ENCODE measurements around the gene GPR153.

Gene GPR153

GRCh38 chr1:6271554-6271953 lies 10.7 kb upstream of the GPR153 start:
- in situ Hi-C loops (cut with HindIII; ENCODE audit: low sequenced_read_pairs): no loop called here
- no peak overlapping the region for H3K4me3 ChIP-seq (ENCODE audit: low read depth, low read length)
- no peak for DNase-seq (ENCODE audit: low read depth)

GRCh38 chr1:6271006-6271405 lies 10.1 kb upstream of the GPR153 start:
- in situ Hi-C loops (cut with HindIII; ENCODE audit: low sequenced_read_pairs): no loop called here
- TF ChIP-seq, protein P1, sequence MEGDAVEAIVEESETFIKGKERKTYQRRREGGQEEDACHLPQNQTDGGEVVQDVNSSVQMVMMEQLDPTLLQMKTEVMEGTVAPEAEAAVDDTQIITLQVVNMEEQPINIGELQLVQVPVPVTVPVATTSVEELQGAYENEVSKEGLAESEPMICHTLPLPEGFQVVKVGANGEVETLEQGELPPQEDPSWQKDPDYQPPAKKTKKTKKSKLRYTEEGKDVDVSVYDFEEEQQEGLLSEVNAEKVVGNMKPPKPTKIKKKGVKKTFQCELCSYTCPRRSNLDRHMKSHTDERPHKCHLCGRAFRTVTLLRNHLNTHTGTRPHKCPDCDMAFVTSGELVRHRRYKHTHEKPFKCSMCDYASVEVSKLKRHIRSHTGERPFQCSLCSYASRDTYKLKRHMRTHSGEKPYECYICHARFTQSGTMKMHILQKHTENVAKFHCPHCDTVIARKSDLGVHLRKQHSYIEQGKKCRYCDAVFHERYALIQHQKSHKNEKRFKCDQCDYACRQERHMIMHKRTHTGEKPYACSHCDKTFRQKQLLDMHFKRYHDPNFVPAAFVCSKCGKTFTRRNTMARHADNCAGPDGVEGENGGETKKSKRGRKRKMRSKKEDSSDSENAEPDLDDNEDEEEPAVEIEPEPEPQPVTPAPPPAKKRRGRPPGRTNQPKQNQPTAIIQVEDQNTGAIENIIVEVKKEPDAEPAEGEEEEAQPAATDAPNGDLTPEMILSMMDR (IDR thresholded peaks at IDR 0.05; ENCODE audit: low read depth, low read length, missing control alignments): no peak

More at GRCh38 chr1:6271554-6271953, 10.7 kb upstream of the GPR153 start:
- TF ChIP-seq, protein P1 (IDR thresholded peaks at IDR 0.05; ENCODE audit: low read depth, low read length, missing control alignments): no peak

DNA sequence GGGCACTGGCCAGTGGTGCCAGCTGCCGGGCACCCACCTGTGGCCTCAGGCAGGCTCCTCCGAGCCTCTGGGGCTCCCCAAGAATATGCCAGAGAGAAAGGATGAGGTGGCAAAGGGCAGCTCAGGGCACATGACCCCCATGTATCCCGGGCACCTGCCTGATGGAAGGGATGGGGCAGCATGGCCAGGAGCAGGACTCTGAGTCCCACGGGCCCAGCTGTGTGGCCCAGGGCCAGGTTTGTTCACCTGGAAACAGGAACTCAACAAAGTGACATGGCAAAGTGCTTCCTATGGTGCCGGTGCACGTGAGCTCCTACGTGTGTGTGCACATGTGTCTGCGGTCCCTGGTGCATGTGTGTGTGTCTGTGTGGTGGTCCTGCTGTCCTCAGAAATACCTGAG lies 9.5 kb upstream of the GPR153 start:
- in situ Hi-C loops (cut with HindIII; ENCODE audit: low sequenced_read_pairs): no loop called here
- no peak overlapping the region for H3K4me3 ChIP-seq (ENCODE audit: low read depth, low read length)
- DNase-seq (ENCODE audit: low read depth): no peak
- TF ChIP-seq, protein P1 (IDR thresholded peaks at IDR 0.05; ENCODE audit: low read depth, low read length, missing control alignments): no peak

More at GRCh38 chr1:6271006-6271405, 10.1 kb upstream of the GPR153 start:
- no peak for DNase-seq (ENCODE audit: low read depth)
- H3K4me3 ChIP-seq (ENCODE audit: low read depth, low read length): no peak overlapping the region

- TF ChIP-seq, protein P1 (IDR thresholded peaks at IDR 0.05; ENCODE audit: low read depth, low read length, missing control alignments): no peak
- no peak overlapping the region for H3K4me3 ChIP-seq (ENCODE audit: low read depth, low read length)
- no peak for DNase-seq (ENCODE audit: low read depth)
- in situ Hi-C loops (cut with HindIII; ENCODE audit: low sequenced_read_pairs): no loop called here
Observed at GRCh38 chr1:6269720-6270400, 9.0 kb upstream of the GPR153 start.

GRCh38 chr1:6269296-6269695 lies 8.4 kb upstream of the GPR153 start:
- no peak for DNase-seq (ENCODE audit: low read depth)
- in situ Hi-C loops (cut with HindIII; ENCODE audit: low sequenced_read_pairs): no loop called here
- TF ChIP-seq, protein P1 (IDR thresholded peaks at IDR 0.05; ENCODE audit: low read depth, low read length, missing control alignments): no peak
- no peak overlapping the region for H3K4me3 ChIP-seq (ENCODE audit: low read depth, low read length)

DNA sequence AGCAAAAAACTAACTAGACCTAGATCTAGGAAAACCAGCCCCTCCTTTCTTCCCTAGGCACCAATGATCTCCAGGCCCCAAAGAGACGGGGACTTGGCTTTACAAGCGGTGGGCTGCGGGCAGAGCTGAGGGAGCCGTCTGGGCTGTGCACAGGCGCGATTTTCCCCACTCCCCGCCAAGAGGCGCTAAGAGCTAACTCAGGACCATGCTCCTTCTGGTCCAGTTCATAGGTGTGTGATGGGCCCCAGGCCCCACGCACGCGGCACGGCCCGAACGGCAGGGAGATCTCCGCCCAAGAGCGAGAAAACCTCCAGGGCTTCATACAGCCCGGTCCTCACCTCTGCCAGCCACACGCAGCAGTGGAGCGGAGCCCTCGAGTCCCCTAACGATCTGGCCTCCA lies 7.5 kb upstream of the GPR153 start:
- in situ Hi-C loops (cut with HindIII; ENCODE audit: low sequenced_read_pairs): no loop called here
- no peak overlapping the region for H3K4me3 ChIP-seq (ENCODE audit: low read depth, low read length)
- no peak for DNase-seq (ENCODE audit: low read depth)
- TF ChIP-seq, protein P1 (IDR thresholded peaks at IDR 0.05; ENCODE audit: low read depth, low read length, missing control alignments): peak; percentile 13
